ENCODE measurements around the gene EME1. TPM values are rescaled to one million over a fixed set of nuclear protein-coding genes. Genes with fewer than 3 reads are reported as not detected.

EME1 gene
- polyA plus RNA-seq, 2 of the 4 experiments (the other 2 are of a cell fraction): 24.3 to 29.9 TPM

DNA sequence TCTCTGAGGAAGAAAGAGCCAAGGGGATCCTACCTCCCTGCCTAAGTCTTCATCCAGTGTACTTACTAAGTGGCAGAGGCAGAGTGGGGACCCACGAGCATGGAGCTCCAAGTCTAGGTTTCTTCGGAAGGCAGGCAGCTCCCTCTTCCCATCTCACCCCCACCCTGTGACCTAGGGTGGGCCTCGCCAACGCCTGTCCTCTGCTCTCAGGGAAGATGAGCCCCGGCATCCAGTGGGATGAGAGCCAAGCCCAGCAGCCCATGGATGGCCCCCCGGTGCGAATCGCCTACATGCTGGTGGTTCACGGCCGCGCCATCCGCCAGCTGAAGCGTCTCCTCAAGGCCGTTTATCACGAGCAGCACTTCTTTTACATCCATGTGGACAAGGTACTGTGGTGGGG is 18.8 kb upstream of the EME1 start (continued):
- TF ChIP-seq, protein P1, sequence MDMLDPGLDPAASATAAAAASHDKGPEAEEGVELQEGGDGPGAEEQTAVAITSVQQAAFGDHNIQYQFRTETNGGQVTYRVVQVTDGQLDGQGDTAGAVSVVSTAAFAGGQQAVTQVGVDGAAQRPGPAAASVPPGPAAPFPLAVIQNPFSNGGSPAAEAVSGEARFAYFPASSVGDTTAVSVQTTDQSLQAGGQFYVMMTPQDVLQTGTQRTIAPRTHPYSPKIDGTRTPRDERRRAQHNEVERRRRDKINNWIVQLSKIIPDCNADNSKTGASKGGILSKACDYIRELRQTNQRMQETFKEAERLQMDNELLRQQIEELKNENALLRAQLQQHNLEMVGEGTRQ (IDR thresholded peaks at IDR 0.05): no peak
- TF ChIP-seq EHF (CRISPR knock-in tag; IDR thresholded peaks at IDR 0.05): no peak
- TF ChIP-seq, protein P2, sequence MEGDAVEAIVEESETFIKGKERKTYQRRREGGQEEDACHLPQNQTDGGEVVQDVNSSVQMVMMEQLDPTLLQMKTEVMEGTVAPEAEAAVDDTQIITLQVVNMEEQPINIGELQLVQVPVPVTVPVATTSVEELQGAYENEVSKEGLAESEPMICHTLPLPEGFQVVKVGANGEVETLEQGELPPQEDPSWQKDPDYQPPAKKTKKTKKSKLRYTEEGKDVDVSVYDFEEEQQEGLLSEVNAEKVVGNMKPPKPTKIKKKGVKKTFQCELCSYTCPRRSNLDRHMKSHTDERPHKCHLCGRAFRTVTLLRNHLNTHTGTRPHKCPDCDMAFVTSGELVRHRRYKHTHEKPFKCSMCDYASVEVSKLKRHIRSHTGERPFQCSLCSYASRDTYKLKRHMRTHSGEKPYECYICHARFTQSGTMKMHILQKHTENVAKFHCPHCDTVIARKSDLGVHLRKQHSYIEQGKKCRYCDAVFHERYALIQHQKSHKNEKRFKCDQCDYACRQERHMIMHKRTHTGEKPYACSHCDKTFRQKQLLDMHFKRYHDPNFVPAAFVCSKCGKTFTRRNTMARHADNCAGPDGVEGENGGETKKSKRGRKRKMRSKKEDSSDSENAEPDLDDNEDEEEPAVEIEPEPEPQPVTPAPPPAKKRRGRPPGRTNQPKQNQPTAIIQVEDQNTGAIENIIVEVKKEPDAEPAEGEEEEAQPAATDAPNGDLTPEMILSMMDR (IDR thresholded peaks at IDR 0.05): no peak
- no peak for TF ChIP-seq HOXB5 (CRISPR knock-in tag; IDR thresholded peaks at IDR 0.05)
- TF ChIP-seq NR3C1 (IDR thresholded peaks at IDR 0.05): no peak
- TF ChIP-seq FOSB (CRISPR knock-in tag; IDR thresholded peaks at IDR 0.05): no peak

- H3K4me1 ChIP-seq: no peaks in the 10 kb centered on the region
- ATAC-seq (no peak), FAIRE-seq (no peak), DNase-seq (ENCODE audit: low read depth in 1 of 2, low spot score in 1 of 2) (no peak)
- POLR2A ChIA-PET: no interaction called here
- no peaks in the 10 kb centered on the region for H3K9me3 ChIP-seq
- TF ChIP-seq FOSB (CRISPR knock-in tag; IDR thresholded peaks at IDR 0.05) (no peak), NPAS2 (CRISPR knock-in tag; IDR thresholded peaks at IDR 0.05; ENCODE audit: borderline replicate concordance) (no peak), NFE2L2 (conservative IDR thresholded peaks at IDR 0.05; ENCODE audit: low read length) (no peak), RAD21 (conservative IDR thresholded peaks at IDR 0.05 in 1 of 2, IDR thresholded peaks at IDR 0.05 in 1 of 2) (no peak), CEBPB (IDR thresholded peaks at IDR 0.05) (no peak), HOXB5 (CRISPR knock-in tag; IDR thresholded peaks at IDR 0.05) (no peak), MAFK (IDR thresholded peaks at IDR 0.05; ENCODE audit: partially characterized antibody) (no peak), CHD2 (IDR thresholded peaks at IDR 0.05; ENCODE audit: low read length, partially characterized antibody) (no peak), RCOR1 (IDR thresholded peaks at IDR 0.05; ENCODE audit: low read depth, low read length) (no peak), ZNF302 (CRISPR knock-in tag; IDR thresholded peaks at IDR 0.05) (no peak), ZC3H11A (IDR thresholded peaks at IDR 0.05) (no peak), HMGXB4 (CRISPR knock-in tag; IDR thresholded peaks at IDR 0.05; ENCODE audit: borderline replicate concordance) (no peak)
- H3K4me2 ChIP-seq: no peak overlapping the region
- no peak overlapping the region for H3K4me3 ChIP-seq
- H3K27ac ChIP-seq: no peak overlapping the region
- CTCF ChIA-PET: interaction anchor here (0.6 to 2.6 kb wide), 5 partner anchors 12 to 359 kb away, joined by 3 to 8 read pairs (median 3); partner anchors contain the start of gene LRRC59
- WGBS (ENCODE audit: missing lambda C conversion rate): 83% methylated on average over 13 of the region's 13 CpGs
Observed at GRCh38 chr17:50354776-50355175, 18.3 kb upstream of the EME1 start.

- POLR2A ChIA-PET: no interaction called here
- no peak for DNase-seq (ENCODE audit: low read depth in 1 of 2, low spot score in 1 of 2)
- Histone ChIP-seq H3K4me3 (no peak overlapping the region), H3K27ac (no peak overlapping the region), H3K9me3 (no peaks in the 10 kb centered on the region), H3K4me1 (no peaks in the 10 kb centered on the region), H3K4me2 (no peak overlapping the region)
- FAIRE-seq: no peak
- no peak for ATAC-seq
- 93% methylated on average over 3 of the region's 4 CpGs for WGBS (ENCODE audit: missing lambda C conversion rate)
- CTCF ChIA-PET: interaction anchor here (0.6 to 2.6 kb wide), 5 partner anchors 12 to 359 kb away, joined by 3 to 8 read pairs (median 3); partner anchors contain the start of gene LRRC59
- TF ChIP-seq SREBF2 (IDR thresholded peaks at IDR 0.05): no peak
- TF ChIP-seq ESRRA (IDR thresholded peaks at IDR 0.05; ENCODE audit: borderline replicate concordance, low read length): no peak
- TF ChIP-seq, protein P1 (IDR thresholded peaks at IDR 0.05): no peak
- no peak for TF ChIP-seq BCL3 (IDR thresholded peaks at IDR 0.05)
- TF ChIP-seq BHLHE40 (IDR thresholded peaks at IDR 0.05; ENCODE audit: low read depth, low read length): no peak
- TF ChIP-seq EHF (CRISPR knock-in tag; IDR thresholded peaks at IDR 0.05): no peak
- no peak for TF ChIP-seq FOXS1 (CRISPR knock-in tag; IDR thresholded peaks at IDR 0.05)
- TF ChIP-seq JUNB (IDR thresholded peaks at IDR 0.05): no peak
- no peak for TF ChIP-seq ZC3H11A (IDR thresholded peaks at IDR 0.05)
- TF ChIP-seq, protein P3, sequence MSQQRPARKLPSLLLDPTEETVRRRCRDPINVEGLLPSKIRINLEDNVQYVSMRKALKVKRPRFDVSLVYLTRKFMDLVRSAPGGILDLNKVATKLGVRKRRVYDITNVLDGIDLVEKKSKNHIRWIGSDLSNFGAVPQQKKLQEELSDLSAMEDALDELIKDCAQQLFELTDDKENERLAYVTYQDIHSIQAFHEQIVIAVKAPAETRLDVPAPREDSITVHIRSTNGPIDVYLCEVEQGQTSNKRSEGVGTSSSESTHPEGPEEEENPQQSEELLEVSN (IDR thresholded peaks at IDR 0.05; ENCODE audit: borderline replicate concordance, low read depth): no peak
- TF ChIP-seq MAX (IDR thresholded peaks at IDR 0.05): no peak
- TF ChIP-seq POLR2AphosphoS2 (conservative IDR thresholded peaks at IDR 0.05; ENCODE audit: low read length): no peak
- TF ChIP-seq TP53 (CRISPR knock-in tag; IDR thresholded peaks at IDR 0.05): no peak
- TF ChIP-seq ELK1 (IDR thresholded peaks at IDR 0.05; ENCODE audit: low read depth, low read length): no peak
Observed at GRCh38 chr17:50355336-50355700, 17.7 kb upstream of the EME1 start.

Measured in A549 (cell line).